HG02642 (cell line): ENCODE data around the gene MOV10L1.
"Not testable (repeated sequence)": the region's sequence is repeated elsewhere in the genome, so short reads cannot be mapped to it uniquely, and the experiment has no call there.

ENCODE experiments used
- ATAC-seq: cut with Tn5 transposase; IDR thresholded peaks from one replicate; pipeline ENCODE4 v1.9.1; 2021; ENCODE audit warnings: mild to moderate bottlenecking; ENCODE audit not compliant: unreplicated experiment, poor library complexity

The MOV10L1 gene

GRCh38 chr22:50199251-50199721 is 109.5 kb downstream of the MOV10L1 start:
- ATAC-seq = no peak

GRCh38 chr22:50199829-50200460 is 110.1 kb downstream of the MOV10L1 start:
- ATAC-seq = peak; percentile 2

GRCh38 chr22:50200461-50201190 is 110.8 kb downstream of the MOV10L1 start, which contains the start of gene SELENOO:
TSS of gene SELENOO (plus strand) at chr22:50201011. CDS start at chr22:50201037, 26 bp downstream.
- peak; percentile 70 for ATAC-seq

- peak; percentile 25 for ATAC-seq
Measured at GRCh38 chr22:50201191-50202129, 111.7 kb downstream of the MOV10L1 start.

- no peak for ATAC-seq
Measured at GRCh38 chr22:50202130-50202666, 112.4 kb downstream of the MOV10L1 start.

- no peak for ATAC-seq
Measured at GRCh38 chr22:50203288-50203687, 113.5 kb downstream of the MOV10L1 start.

- ATAC-seq = no peak
Measured at GRCh38 chr22:50204571-50204970, 114.8 kb downstream of the MOV10L1 start.

- not testable (repeated sequence) for ATAC-seq
Measured at GRCh38 chr22:50204998-50205397, 115.2 kb downstream of the MOV10L1 start.

GRCh38 chr22:50205781-50206569 is 116.2 kb downstream of the MOV10L1 start:
- ATAC-seq = no peak

- no peak for ATAC-seq
Measured at GRCh38 chr22:50206599-50206998, 116.8 kb downstream of the MOV10L1 start.

- ATAC-seq = no peak
Measured at GRCh38 chr22:50207383-50208140, 117.8 kb downstream of the MOV10L1 start.

- no peak for ATAC-seq
Measured at GRCh38 chr22:50208430-50208938, 118.7 kb downstream of the MOV10L1 start.

- no peak for ATAC-seq
Measured at GRCh38 chr22:50208939-50209892, 119.4 kb downstream of the MOV10L1 start.

- no peak for ATAC-seq
Measured at GRCh38 chr22:50209893-50210292, 120.1 kb downstream of the MOV10L1 start.

- no peak for ATAC-seq
Measured at GRCh38 chr22:50210378-50211139, 120.8 kb downstream of the MOV10L1 start.

GRCh38 chr22:50211147-50211546 is 121.3 kb downstream of the MOV10L1 start:
- ATAC-seq = no peak
